Body of pancreas (tissue), 4 donors: ENCODE results near the gene SLC7A7. TPM values are rescaled to one million over a fixed set of nuclear protein-coding genes. Genes with fewer than 3 reads are reported as not detected.
"Not testable (repeated sequence)": the region's sequence is repeated elsewhere in the genome, so short reads cannot be mapped to it uniquely, and the experiment has no call there.

Experiments
- ATAC-seq: fragments of 150-250 bp; one replicate; pipeline ENCODE4 v1.9.1; 2016
- DNase-seq, 4 donors: peaks; one replicate each; pipeline ENCODE4 v3.0.0-alpha.2; 2019
- H3K27ac ChIP-seq, 4 donors: fragments of 200-600 bp; sonication (generic); 1 replicate in 3 of 4; 2 replicates in 1 of 4; pipeline versions ENCODE4 v1.5.1 to v1.6.1; 2016 to 2019; ENCODE audit warnings: mild to moderate bottlenecking in 1 of 4, mixed read lengths in 1 of 4, moderate library complexity in 1 of 4
- H3K27me3 ChIP-seq, 2 donors: fragments of 200-600 bp; sonication (generic); one replicate each; pipeline ENCODE4 v1.6.0; 2016; ENCODE audit warnings: mild to moderate bottlenecking in 1 of 2
- H3K36me3 ChIP-seq, 2 donors: fragments of 200-600 bp; sonication (generic); replicated peaks in 1 of 2; 2 replicates each; pipeline ENCODE4 v1.5.1; 2016; ENCODE audit warnings: low read depth in 2 of 2; ENCODE audit not compliant: insufficient read depth in 1 of 2
- H3K4me1 ChIP-seq: fragments of 200-600 bp; sonication (generic); one replicate; pipeline ENCODE4 v1.6.0; 2016
- H3K4me3 ChIP-seq, 2 donors: fragments of 200-600 bp; sonication (generic); 1 replicate in 1 of 2; 2 replicates in 1 of 2; pipeline ENCODE4 v1.5.1; 2016 to 2019
- H3K9me3 ChIP-seq, 3 donors: fragments of 200-600 bp; sonication (generic); 1 replicate in 2 of 3; 2 replicates in 1 of 3; pipeline ENCODE4 v1.5.1; 2016
- CTCF ChIP-seq, 7 experiments: fragments of 450-650 bp in 4 of 7; fragments of 200-600 bp in 3 of 7; sonication (generic) in 3 of 7; IDR thresholded peaks; one replicate each; pipeline ENCODE4 v1.5.1; 2016 to 2019; ENCODE audit warnings: antibody characterized with exemption in 7 of 7
- POLR2A ChIP-seq, 3 donors: fragments of 450-650 bp; IDR thresholded peaks; one replicate each; pipeline ENCODE4 v1.6.1; 2016; ENCODE audit warnings: antibody characterized with exemption in 3 of 3, mild to moderate bottlenecking in 2 of 3
- WGBS, 2 donors: methylation state at CpG; one replicate each; pipeline ENCODE4 v1.1.5; 2017; 5-methylcytosine and 5-hydroxymethylcytosine counted together
- intact Hi-C: fragments of 100-400 bp; cut with DNase I; formaldehyde crosslinking; loops from one replicate; pipeline ENCODE4 v1.15.1; 2023
- total RNA-seq, 2 donors: library from RNA; depleted of rRNA; stranded (reverse); fragments of >200 nt; gene quantifications; one replicate each; pipeline ENCODE4 v1.1.0, GENCODE V29; 2016

The SLC7A7 gene
- total RNA-seq, 2 donors from 2014 or later = 6.9 to 16.6 TPM

GRCh38 chr14:22812744-22813143, 2.5 kb downstream of the SLC7A7 start:
- ATAC-seq = no peak
- no peak for DNase-seq
- WGBS, 2 donors = 83 to 88% methylated on average over 4 of the region's 4 CpGs
- no peak for TF ChIP-seq POLR2A (IDR thresholded peaks at IDR 0.05)
- TF ChIP-seq CTCF (IDR thresholded peaks at IDR 0.05) = no peak
- Histone ChIP-seq H3K27me3 (no peaks in the 10 kb centered on the region), H3K36me3 (no peaks in the 10 kb centered on the region), H3K4me1 (peaks cover 18% of the 10 kb centered on the region), H3K27ac (no peak overlapping the region), H3K4me3 (no peak overlapping the region), H3K9me3 (no peaks in the 10 kb centered on the region)
- intact Hi-C loops = no loop called here

- no peak for ATAC-seq
- DNase-seq = no peak
- WGBS, 2 donors = 45 to 46% methylated on average over 2 of the region's 2 CpGs
- Histone ChIP-seq H3K4me1 (peaks cover 20% of the 10 kb centered on the region), H3K9me3 (no peaks in the 10 kb centered on the region), H3K27ac (no peak overlapping the region), H3K36me3 (no peaks in the 10 kb centered on the region), H3K4me3 (no peak overlapping the region), H3K27me3 (no peaks in the 10 kb centered on the region)
- no peak for TF ChIP-seq CTCF (IDR thresholded peaks at IDR 0.05)
- TF ChIP-seq POLR2A (IDR thresholded peaks at IDR 0.05) = no peak
- intact Hi-C loops = no loop called here
Observed at GRCh38 chr14:22811722-22812121, 3.5 kb downstream of the SLC7A7 start.

GRCh38 chr14:22808388-22809209, 6.6 kb downstream of the SLC7A7 start:
- DNase-seq (no peak), ATAC-seq (no peak)
- Histone ChIP-seq H3K27ac (peak overlapping the region in 2 of 4 donors; percentile 13 to 49), H3K4me1 (peaks cover 16% of the 10 kb centered on the region), H3K4me3 (no peak overlapping the region), H3K27me3 (no peaks in the 10 kb centered on the region), H3K36me3 (no peaks in the 10 kb centered on the region), H3K9me3 (no peaks in the 10 kb centered on the region)
- WGBS, 2 donors = 67 to 82% methylated on average over 5 of the region's 5 CpGs
- intact Hi-C loops = no loop called here
- TF ChIP-seq CTCF (IDR thresholded peaks at IDR 0.05) (no peak), POLR2A (IDR thresholded peaks at IDR 0.05) (no peak)

- H3K27ac ChIP-seq = peak overlapping the region in 2 of 4 donors; percentile 16 to 49
- no peak for TF ChIP-seq CTCF (IDR thresholded peaks at IDR 0.05)
- TF ChIP-seq POLR2A (IDR thresholded peaks at IDR 0.05) = no peak
- intact Hi-C loops = no loop called here
- ATAC-seq = peak; percentile 71
- H3K36me3 ChIP-seq = no peaks in the 10 kb centered on the region
- no peak overlapping the region for H3K4me3 ChIP-seq
- H3K9me3 ChIP-seq = no peaks in the 10 kb centered on the region
- WGBS, 2 donors = 76 to 80% methylated on average over 13 of the region's 13 CpGs
- peaks cover 16% of the 10 kb centered on the region for H3K4me1 ChIP-seq
- H3K27me3 ChIP-seq = no peaks in the 10 kb centered on the region
- DNase-seq = no peak
Observed at GRCh38 chr14:22807432-22808087, 7.7 kb downstream of the SLC7A7 start.

- intact Hi-C loops, H3K4me3 ChIP-seq: not testable (repeated sequence)
- 90 to 94% methylated on average over 4 of the region's 4 CpGs for WGBS, 2 donors
Observed at GRCh38 chr14:22805235-22805634, 10.0 kb downstream of the SLC7A7 start.

More at GRCh38 chr14:22805235-22805634, 10.0 kb downstream of the SLC7A7 start:
- not testable (repeated sequence) for H3K27ac ChIP-seq, ATAC-seq, H3K36me3 ChIP-seq, H3K27me3 ChIP-seq, H3K9me3 ChIP-seq, DNase-seq
- H3K4me1 ChIP-seq = peaks cover 16% of the 10 kb centered on the region
